Testis (tissue), 3 donors: ENCODE measurements around the gene FGFR2. TPM values are rescaled to one million over a fixed set of nuclear protein-coding genes. Genes with fewer than 3 reads are reported as not detected.

Source experiments
- DNase-seq: peaks from one replicate; pipeline ENCODE4 v3.0.0-alpha.2; 2019
- H3K27ac ChIP-seq, 2 donors: fragments of 200-600 bp; sonication (generic); one replicate each; pipeline ENCODE4 v1.5.1; 2019
- H3K27me3 ChIP-seq: fragments of 200-600 bp; sonication (generic); one replicate; pipeline ENCODE4 v1.5.1; 2019
- H3K36me3 ChIP-seq: fragments of 200-600 bp; sonication (generic); one replicate; pipeline ENCODE4 v1.5.1; 2017; ENCODE audit warnings: low read depth; ENCODE audit errors: missing control alignments
- H3K4me1 ChIP-seq: fragments of 200-600 bp; sonication (generic); one replicate; pipeline ENCODE4 v1.5.1; 2019
- H3K4me3 ChIP-seq, 2 donors: fragments of 200-600 bp; sonication (generic); one replicate each; pipeline ENCODE4 v1.5.1; 2017 to 2019
- H3K9me3 ChIP-seq: fragments of 200-600 bp; sonication (generic); one replicate; pipeline ENCODE4 v1.5.1; 2017
- POLR2A ChIP-seq: fragments of 450-650 bp; IDR thresholded peaks from one replicate; pipeline ENCODE4 v1.6.1; 2017; ENCODE audit warnings: antibody characterized with exemption, mild to moderate bottlenecking, moderate library complexity
- WGBS, 2 donors: methylation state at CpG; one replicate each; pipeline ENCODE4 v1.1.5; 2018; 5-methylcytosine and 5-hydroxymethylcytosine counted together
- intact Hi-C: fragments of 100-400 bp; cut with DNase I; formaldehyde crosslinking; loops from one replicate; pipeline ENCODE4 v1.15.1; 2023; ENCODE audit warnings: low total_unique reads
- polyA plus RNA-seq: library from polyadenylated mRNA; stranded (reverse); fragments of 350-450 nt; fragmentation: Illumina TruSeq; extraction: RNeasy Lipid Tissue Mini Kit (QIAGEN cat#74804); gene quantifications from one replicate; pipeline ENCODE4 v1.2.3, GENCODE V29; 2014; ENCODE audit warnings: low read depth, low replicate concordance; ENCODE audit not compliant: insufficient read depth
- total RNA-seq, 2 donors: library from RNA; depleted of rRNA; stranded (reverse); fragments of >200 nt; gene quantifications; one replicate each; pipeline ENCODE4 v1.2.3, GENCODE V29; 2016
- TF ChIP-seq, protein P1 (sequence below), 3 experiments: fragments of 450-650 bp in 2 of 3; fragments of 200-600 bp in 1 of 3; sonication (generic) in 1 of 3; IDR thresholded peaks; one replicate each; pipeline ENCODE4 v1.5.1; 2016 to 2019; ENCODE audit warnings: antibody characterized with exemption in 3 of 3, mild to moderate bottlenecking in 2 of 3, moderate library complexity in 1 of 3

The FGFR2 gene
- total and polyA plus RNA-seq, 3 donors from 2014 or later: 23.2 to 28.9 (median 23.4) TPM

- Histone ChIP-seq H3K27ac (no peak overlapping the region), H3K4me1 (no peaks in the 10 kb centered on the region), H3K36me3 (no peaks in the 10 kb centered on the region), H3K9me3 (no peaks in the 10 kb centered on the region), H3K27me3 (no peaks in the 10 kb centered on the region), H3K4me3 (no peak overlapping the region)
- TF ChIP-seq POLR2A: no peak
- TF ChIP-seq, protein P1, sequence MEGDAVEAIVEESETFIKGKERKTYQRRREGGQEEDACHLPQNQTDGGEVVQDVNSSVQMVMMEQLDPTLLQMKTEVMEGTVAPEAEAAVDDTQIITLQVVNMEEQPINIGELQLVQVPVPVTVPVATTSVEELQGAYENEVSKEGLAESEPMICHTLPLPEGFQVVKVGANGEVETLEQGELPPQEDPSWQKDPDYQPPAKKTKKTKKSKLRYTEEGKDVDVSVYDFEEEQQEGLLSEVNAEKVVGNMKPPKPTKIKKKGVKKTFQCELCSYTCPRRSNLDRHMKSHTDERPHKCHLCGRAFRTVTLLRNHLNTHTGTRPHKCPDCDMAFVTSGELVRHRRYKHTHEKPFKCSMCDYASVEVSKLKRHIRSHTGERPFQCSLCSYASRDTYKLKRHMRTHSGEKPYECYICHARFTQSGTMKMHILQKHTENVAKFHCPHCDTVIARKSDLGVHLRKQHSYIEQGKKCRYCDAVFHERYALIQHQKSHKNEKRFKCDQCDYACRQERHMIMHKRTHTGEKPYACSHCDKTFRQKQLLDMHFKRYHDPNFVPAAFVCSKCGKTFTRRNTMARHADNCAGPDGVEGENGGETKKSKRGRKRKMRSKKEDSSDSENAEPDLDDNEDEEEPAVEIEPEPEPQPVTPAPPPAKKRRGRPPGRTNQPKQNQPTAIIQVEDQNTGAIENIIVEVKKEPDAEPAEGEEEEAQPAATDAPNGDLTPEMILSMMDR (IDR thresholded peaks at IDR 0.05): no peak
- DNase-seq: no peak
- WGBS, 2 donors: 74 to 81% methylated on average over 9 of the region's 9 CpGs
- intact Hi-C loops: no loop called here
Measured at GRCh38 chr10:121435099-121435875, 163.0 kb downstream of the FGFR2 start.

GRCh38 chr10:121433965-121434364, 164.3 kb downstream of the FGFR2 start:
- 86 to 93% methylated on average over 6 to 7 of the region's 7 CpGs for WGBS, 2 donors
- intact Hi-C loops: loop anchor here (5.0 kb wide), 1 partner anchor 1778 kb away; no protein-coding TSS in a partner anchor
- Histone ChIP-seq H3K27ac (no peak overlapping the region), H3K27me3 (no peaks in the 10 kb centered on the region), H3K9me3 (no peaks in the 10 kb centered on the region), H3K4me3 (no peak overlapping the region), H3K36me3 (no peaks in the 10 kb centered on the region), H3K4me1 (no peaks in the 10 kb centered on the region)
- DNase-seq: no peak
- TF ChIP-seq, protein P1 (IDR thresholded peaks at IDR 0.05): no peak
- no peak for TF ChIP-seq POLR2A

DNA sequence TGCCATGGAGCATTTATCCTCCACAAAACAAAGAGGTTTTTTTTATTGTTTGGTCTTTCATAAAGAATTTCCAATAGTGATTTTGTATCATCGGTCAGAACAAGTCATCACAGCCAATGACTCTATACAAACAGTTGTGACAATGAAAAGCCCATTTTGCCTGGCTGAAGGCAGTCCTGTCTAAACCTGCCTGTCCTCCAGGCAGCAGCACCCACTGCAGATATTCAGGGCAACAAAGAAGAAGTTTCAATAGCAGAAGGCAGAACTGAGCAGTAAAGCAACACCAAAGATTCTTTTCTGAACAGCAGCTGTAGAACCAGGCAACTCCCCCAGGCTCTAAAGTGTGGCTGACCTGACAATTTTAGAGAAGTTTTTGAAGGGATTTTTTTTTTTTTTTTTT, 169.4 kb downstream of the FGFR2 start:
- Histone ChIP-seq H3K4me1 (no peaks in the 10 kb centered on the region), H3K4me3 (no peak overlapping the region), H3K27ac (no peak overlapping the region), H3K27me3 (no peaks in the 10 kb centered on the region), H3K9me3 (no peaks in the 10 kb centered on the region), H3K36me3 (no peaks in the 10 kb centered on the region)
- TF ChIP-seq, protein P1 (IDR thresholded peaks at IDR 0.05): no peak
- TF ChIP-seq POLR2A: no peak
- 82 to 96% methylated on average over 1 of the region's 1 CpG for WGBS, 2 donors
- intact Hi-C loops: no loop called here
- DNase-seq: no peak
